ENCODE data around the gene RASA3. TPM values are rescaled to one million over a fixed set of nuclear protein-coding genes. Genes with fewer than 3 reads are reported as not detected.

The RASA3 gene
- total and polyA plus RNA-seq, 2 of the 8 experiments (the other 6 are each of a cell fraction or from before 2014, with no cell fraction given): 7.5 to 21.9 TPM

DNA sequence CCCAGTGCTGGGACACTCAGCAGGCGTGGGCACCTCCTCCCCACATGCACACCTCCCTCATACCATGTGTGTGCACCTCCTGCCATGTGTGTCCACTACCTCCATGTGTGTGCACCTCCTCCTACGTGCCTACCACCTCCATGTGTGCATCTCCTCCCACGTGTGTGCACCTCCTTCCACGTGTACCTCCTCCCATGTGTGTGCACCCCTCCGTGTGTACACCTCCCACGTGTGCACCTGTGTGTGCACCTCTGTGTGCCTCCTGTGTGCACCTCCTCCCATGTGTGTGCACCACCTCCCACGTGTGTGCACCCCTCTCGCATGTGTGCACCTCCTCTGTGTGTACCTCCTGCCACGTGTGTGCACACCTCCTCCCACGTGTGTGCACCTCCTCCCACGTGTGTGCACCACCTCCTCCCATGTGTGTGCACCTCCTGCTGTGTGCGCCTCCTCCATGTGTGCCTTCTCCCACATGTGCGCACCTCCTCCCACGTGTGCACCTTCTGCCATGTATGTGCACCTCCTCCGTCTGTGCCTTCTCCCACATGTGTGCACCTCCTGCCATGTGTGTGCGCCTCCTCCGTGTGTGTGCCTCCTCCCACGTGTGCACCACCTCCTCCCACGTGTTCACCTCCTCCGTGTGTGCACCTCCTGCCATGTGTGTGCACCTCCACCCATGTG lies 152.5 kb downstream of the RASA3 start:
- Histone ChIP-seq H3K14ac (ENCODE audit: insufficient read length) (no peak overlapping the region), H3K79me1 (ENCODE audit: low read depth, low read length) (no peaks in the 10 kb centered on the region), H4K8ac (ENCODE audit: extremely low read depth, insufficient read depth, low read length) (no peak overlapping the region; the same call in 1 of the 2 replicates), H3K79me2 (ENCODE audit: control insufficient read depth in 1 of 2, insufficient read depth in 2 of 2, low read length in 2 of 2) (no peaks in the 10 kb centered on the region), H3K4me3 (ENCODE audit: extremely low read depth in 1 of 4, insufficient read depth in 2 of 4, low read depth in 3 of 4, low read length in 4 of 4) (no peak overlapping the region), H3K4me2 (ENCODE audit: insufficient read depth in 1 of 2, low read depth in 2 of 2, low read length in 2 of 2) (no peak overlapping the region), H3K18ac (ENCODE audit: extremely low read depth, low read length) (no peak overlapping the region), H2BK15ac (ENCODE audit: low read length) (no peak overlapping the region), H4K20me1 (replicated peaks in 1 of 2; ENCODE audit: control insufficient read depth in 1 of 2, insufficient read depth in 2 of 2, low read length in 2 of 2) (peaks cover 0 to 7% of the 10 kb centered on the region in 2 experiments), H3K23me2 (ENCODE audit: low read depth, low read length) (peaks cover 1% of the 10 kb centered on the region; the same call in 1 of the 2 replicates), H4K91ac (replicated peaks; ENCODE audit: insufficient read length, low read length) (no peak overlapping the region), H2BK120ac (replicated peaks; ENCODE audit: low read depth, low read length) (no peak overlapping the region), H2AFZ (ENCODE audit: low read length) (no peak overlapping the region), H3K27me3 (replicated peaks in 1 of 4; ENCODE audit: control insufficient read depth in 3 of 4, extremely low read depth in 1 of 4, insufficient read depth in 3 of 4, low read length in 3 of 4) (no peaks in the 10 kb centered on the region), H2BK20ac (ENCODE audit: low read length) (no peak overlapping the region), H2BK12ac (ENCODE audit: low read depth, low read length) (peak overlapping the region; percentile 60; the same call in 1 of the 2 replicates), H4K5ac (ENCODE audit: insufficient read length, low read depth, low read length) (no peak overlapping the region), H3K9ac (replicated peaks in 1 of 4; ENCODE audit: extremely low read depth in 1 of 4, low read depth in 3 of 4, low read length in 3 of 4) (no peak overlapping the region), H3K36me3 (ENCODE audit: control insufficient read depth in 2 of 4, insufficient read depth in 4 of 4, low read length in 3 of 4) (0 out of 8 replicates have a peak, but pooled peaks cover 0 to 3% (median 0%) of the 10 kb centered on the region in 4 experiments), H2AK5ac (ENCODE audit: low read depth, low read length) (peak overlapping the region; percentile 7; the same call in 1 of the 2 replicates), H3K4me1 (replicated peaks in 1 of 4; ENCODE audit: control insufficient read depth in 3 of 4, insufficient read depth in 4 of 4, low read length in 3 of 4) (peaks cover 0 to 4% (median 0%) of the 10 kb centered on the region in 4 experiments; a peak in 2 of 7 replicates), H3K56ac (replicated peaks; ENCODE audit: insufficient read length, low read depth, low read length) (no peak overlapping the region), H2BK5ac (ENCODE audit: low read depth, low read length) (peak overlapping the region; percentile 44; the same call in 1 of the 2 replicates), H3K9me3 (ENCODE audit: insufficient read depth in 2 of 2, low read depth in 1 of 2, low read length in 1 of 2) (no peaks in the 10 kb centered on the region), H3K4ac (replicated peaks; ENCODE audit: insufficient read length, low read depth, low read length) (peak overlapping the region; percentile 66), H3K27ac (ENCODE audit: low read depth, low read length) (no peak overlapping the region), H3K23ac (ENCODE audit: insufficient read length) (no peak overlapping the region)
- WGBS, 2 experiments (ENCODE audit: extremely low coverage in 1 of 2, insufficient coverage in 1 of 2, insufficient read length in 1 of 2, insufficient replicate concordance in 2 of 2, low coverage in 1 of 2, low lambda C conversion rate in 2 of 2, missing lambda C conversion rate in 1 of 2): 88% methylated on average over 19 of the region's 20 CpGs; no CpG with 5 or more reads in 1 of the 2 experiments
- FAIRE-seq: no peak
- no peak for DNase-seq (ENCODE audit: low read depth in 1 of 2, low spot score in 2 of 2)
- ChIA-PET CTCF (ENCODE audit: partially characterized antibody) (no interaction called here), POLR2A (ENCODE audit: partially characterized antibody) (no interaction called here)
- no peak for TF ChIP-seq TCF12 (IDR thresholded peaks at IDR 0.05; ENCODE audit: low read depth, low read length)
